Kasumi-1 (cell line): Measurements from ENCODE around the gene FZD2.
"Not testable (repeated sequence)": the region's sequence is repeated elsewhere in the genome, so short reads cannot be mapped to it uniquely, and the experiment has no call there.

ENCODE experiments used
- DNase-seq, 2 experiments: peaks; one replicate each; lab custom pipeline; 2025; lab: John Stamatoyannopoulos, UW

FZD2 gene

GRCh38 chr17:44575403-44575802 is 18.1 kb downstream of the FZD2 start:
- no peak for DNase-seq

GRCh38 chr17:44578947-44579346 is 21.7 kb downstream of the FZD2 start:
- no peak for DNase-seq

GRCh38 chr17:44581868-44582267 is 24.6 kb downstream of the FZD2 start:
- peak; percentile 36 to 52 for DNase-seq

- no peak for DNase-seq
These were observed 27.2 kb downstream of the FZD2 start for GRCh38 chr17:44584443-44584842.

- DNase-seq, result no peak
These were observed 28.0 kb downstream of the FZD2 start for GRCh38 chr17:44585315-44585714.

GRCh38 chr17:44587339-44587738 is 30.1 kb downstream of the FZD2 start:
- no peak for DNase-seq

- no peak for DNase-seq
These were observed 32.2 kb downstream of the FZD2 start for GRCh38 chr17:44589316-44590071.

- not testable (repeated sequence) for DNase-seq
These were observed 32.8 kb downstream of the FZD2 start for GRCh38 chr17:44590072-44590462.

GRCh38 chr17:44590762-44591161 is 33.5 kb downstream of the FZD2 start:
- DNase-seq, result not testable (repeated sequence)

- no peak for DNase-seq
These were observed 33.9 kb downstream of the FZD2 start for GRCh38 chr17:44591206-44591605.

GRCh38 chr17:44593156-44593555 is 35.9 kb downstream of the FZD2 start:
- no peak for DNase-seq

- no peak for DNase-seq
These were observed 38.0 kb downstream of the FZD2 start for GRCh38 chr17:44595216-44595775.

- DNase-seq, result no peak
These were observed 41.0 kb downstream of the FZD2 start for GRCh38 chr17:44598329-44598728.

GRCh38 chr17:44598932-44599297 is 41.6 kb downstream of the FZD2 start:
- no peak for DNase-seq

GRCh38 chr17:44599298-44600175 is 42.3 kb downstream of the FZD2 start:
- DNase-seq, result no peak

GRCh38 chr17:44601539-44601938 is 44.3 kb downstream of the FZD2 start:
- no peak for DNase-seq

GRCh38 chr17:44601973-44602372 is 44.7 kb downstream of the FZD2 start:
- no peak for DNase-seq

- no peak for DNase-seq
These were observed 45.1 kb downstream of the FZD2 start for GRCh38 chr17:44602390-44602789.

- no peak for DNase-seq
These were observed 45.7 kb downstream of the FZD2 start for GRCh38 chr17:44602970-44603369.

GRCh38 chr17:44604116-44604761 is 47.0 kb downstream of the FZD2 start:
- no peak for DNase-seq

- DNase-seq, result no peak
These were observed 47.6 kb downstream of the FZD2 start for GRCh38 chr17:44604768-44605485.

GRCh38 chr17:44606658-44607057 is 49.4 kb downstream of the FZD2 start:
- no peak for DNase-seq
